HG02852 (cell line): ENCODE data around the gene C2CD3.
"Not testable (repeated sequence)": the region's sequence is repeated elsewhere in the genome, so short reads cannot be mapped to it uniquely, and the experiment has no call there.

Experiments
- ATAC-seq: cut with Tn5 transposase; IDR thresholded peaks from one replicate; pipeline ENCODE4 v1.9.1; 2021; ENCODE audit warnings: mild to moderate bottlenecking, moderate library complexity; ENCODE audit not compliant: unreplicated experiment

Gene C2CD3

DNA sequence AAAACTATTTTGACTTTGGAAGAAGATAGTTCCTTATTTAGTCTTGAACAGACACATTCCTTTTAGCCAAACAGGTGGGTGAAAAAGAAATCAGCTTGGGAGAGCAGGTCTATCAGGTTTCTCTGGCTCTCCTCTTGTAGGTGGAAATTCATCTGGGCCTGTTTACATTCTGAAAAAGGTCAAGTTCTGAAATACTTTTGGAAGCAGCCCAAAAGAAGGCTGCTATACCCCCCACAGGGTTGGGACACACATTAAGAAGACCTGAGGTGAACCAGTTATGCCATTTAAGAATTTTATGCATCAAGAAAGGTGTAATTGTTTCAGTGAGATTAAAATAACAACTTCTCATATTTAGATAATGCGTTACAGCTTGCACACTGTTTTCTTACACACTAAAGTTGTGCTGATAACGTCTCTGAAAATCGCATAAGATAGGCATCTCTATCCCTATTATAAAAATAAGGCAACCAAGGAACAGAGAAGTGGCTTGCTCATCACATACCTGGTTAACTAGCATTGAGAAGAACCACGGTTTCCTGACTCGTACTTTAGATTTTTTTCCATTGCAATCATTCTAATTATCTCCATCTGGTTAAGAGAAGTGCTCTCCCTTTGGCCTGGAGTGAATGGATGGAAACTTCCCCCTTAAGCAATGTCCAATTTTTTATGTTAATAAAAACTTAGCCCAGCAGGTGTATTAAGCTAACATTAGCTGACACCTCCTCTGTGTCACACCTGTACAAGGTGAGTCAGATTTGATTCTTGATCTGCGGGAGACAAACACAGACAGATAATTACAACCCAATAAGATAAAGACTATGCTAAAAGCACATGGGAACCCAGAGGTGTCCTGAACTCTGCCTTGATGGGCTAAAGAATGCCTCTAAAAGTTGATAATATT is 101.4 kb downstream of the C2CD3 start:
- no peak for ATAC-seq

DNA sequence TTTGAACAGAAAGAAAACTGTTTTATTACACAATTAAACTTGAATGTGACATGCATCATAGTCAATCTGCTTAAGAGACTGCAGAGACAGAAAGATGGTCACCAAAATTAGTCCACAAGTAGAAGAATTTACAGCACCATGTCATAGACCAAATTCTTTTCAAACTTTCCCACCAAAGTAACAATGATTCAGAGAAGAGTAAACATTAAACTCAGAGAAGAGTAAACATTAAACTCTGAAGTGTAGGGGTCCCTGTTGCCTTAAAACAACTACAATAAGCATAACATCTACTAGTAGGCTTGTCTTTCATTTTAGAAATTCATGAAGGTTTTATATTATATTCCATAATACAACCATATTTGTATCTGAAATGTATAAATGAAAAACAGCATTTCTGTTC is 104.1 kb downstream of the C2CD3 start:
- ATAC-seq, result not testable (repeated sequence)

DNA sequence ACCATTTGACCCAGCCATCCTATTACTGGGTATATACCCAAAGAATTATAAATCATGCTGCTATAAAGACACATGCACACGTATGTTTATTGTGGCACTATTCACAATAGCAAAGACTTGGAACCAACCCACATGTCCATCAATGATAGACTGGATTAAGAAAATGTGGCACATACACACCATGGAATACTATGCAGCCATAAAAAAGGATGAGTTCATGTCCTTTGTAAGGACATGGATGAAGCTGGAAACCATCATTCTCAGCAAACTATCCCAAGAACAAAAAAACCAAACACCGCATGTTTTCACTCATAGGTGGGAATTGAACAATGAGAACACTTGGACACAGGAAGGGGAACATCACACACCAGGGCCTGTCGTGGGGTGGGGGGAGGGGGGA is 105.3 kb downstream of the C2CD3 start:
- not testable (repeated sequence) for ATAC-seq

DNA sequence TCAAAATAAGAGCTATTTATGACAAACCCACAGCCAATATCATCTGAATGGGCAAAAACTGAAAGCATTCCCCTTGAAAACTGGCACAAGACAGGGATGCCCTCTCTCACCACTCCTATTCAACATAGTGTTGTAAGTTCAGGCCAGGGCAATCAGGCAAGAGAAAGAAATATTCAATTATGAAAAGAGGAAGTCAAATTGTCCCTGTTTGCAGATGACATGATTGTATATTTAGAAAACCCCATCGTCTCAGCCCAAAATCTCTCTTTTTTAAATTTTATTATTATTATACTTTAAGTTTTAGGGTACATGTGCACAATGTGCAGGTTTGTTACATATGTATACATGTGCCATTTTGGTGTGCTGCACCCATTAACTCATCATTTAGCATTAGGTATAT is 107.2 kb downstream of the C2CD3 start:
- ATAC-seq, result not testable (repeated sequence)

DNA sequence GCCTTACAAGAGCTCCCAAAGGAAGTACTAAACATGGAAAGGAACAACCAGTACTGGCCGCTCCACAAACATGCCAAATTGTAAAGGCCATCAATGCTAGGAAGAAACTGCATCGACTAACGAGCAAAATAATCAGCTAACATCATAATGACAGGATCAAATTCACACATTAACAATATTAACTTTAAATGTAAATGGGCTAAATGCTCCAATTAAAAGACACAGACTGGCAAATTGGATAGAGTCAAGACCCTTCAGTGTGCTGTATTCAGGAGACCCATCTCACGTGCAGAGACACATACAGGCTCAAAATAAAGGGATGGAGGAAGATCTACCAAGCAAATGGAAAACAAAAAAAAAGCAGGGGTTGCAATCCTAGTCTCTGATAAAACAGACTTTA is 109.2 kb downstream of the C2CD3 start:
- ATAC-seq, result not testable (repeated sequence)

DNA sequence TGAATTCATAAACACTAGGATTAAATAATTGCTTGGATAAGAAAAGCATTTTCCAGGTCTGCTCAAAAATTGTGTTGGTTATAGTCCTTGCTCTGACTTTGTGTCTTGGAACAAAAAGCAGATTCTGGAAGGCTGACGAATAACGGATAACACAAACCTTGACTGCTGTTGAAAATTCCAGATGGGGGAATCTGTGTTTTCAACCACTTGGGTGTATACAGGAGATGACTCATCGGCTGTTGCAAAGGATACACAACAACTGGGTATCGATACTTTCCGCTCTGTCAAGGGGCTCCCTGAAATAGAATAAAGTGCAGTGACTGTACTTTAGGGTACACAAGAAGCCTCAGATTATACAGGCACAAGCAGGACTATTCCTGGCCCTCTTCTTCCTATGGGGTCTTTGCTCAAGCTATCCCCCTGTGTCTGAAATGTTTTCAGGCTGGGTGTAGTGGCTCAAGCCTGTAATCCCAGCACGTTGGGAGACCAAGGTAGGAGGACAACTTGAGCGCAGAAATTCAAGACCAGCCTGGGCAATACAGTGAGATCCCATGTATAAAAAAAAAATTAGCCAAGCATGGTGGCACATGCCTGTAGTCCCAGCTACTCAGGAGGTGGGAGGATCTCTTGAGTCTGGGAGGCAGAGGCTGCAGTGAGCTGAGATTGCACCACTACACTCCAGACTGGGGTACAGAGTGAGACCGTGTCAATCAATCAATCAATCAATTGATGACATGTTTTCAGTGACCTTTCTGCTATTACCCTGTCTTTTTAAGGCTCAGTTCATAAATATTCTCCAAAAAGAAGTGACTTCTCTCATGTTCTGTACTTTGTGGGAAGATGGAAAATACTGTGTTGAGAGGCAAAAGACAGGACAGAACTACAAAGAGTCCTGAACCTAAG is 113.3 kb downstream of the C2CD3 start:
- ATAC-seq, result no peak

DNA sequence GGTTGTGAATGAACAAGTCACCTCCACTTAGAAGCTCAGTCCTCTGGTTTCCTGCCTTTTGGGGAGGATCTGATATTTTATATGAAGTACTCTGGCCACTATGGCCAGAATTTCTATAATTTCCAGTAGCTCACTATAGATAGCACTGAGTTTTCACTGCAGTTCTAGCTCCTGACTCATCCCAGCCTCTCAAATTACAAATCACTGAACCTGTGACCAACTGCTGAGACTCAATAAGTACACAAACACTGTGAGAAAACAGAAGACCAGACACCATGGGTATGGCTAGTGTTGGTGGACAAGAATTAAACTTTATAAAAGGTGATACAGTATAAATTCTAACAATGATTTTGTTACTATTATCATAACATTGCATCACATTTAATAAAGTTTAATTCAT is 114.9 kb downstream of the C2CD3 start:
- no peak for ATAC-seq

DNA sequence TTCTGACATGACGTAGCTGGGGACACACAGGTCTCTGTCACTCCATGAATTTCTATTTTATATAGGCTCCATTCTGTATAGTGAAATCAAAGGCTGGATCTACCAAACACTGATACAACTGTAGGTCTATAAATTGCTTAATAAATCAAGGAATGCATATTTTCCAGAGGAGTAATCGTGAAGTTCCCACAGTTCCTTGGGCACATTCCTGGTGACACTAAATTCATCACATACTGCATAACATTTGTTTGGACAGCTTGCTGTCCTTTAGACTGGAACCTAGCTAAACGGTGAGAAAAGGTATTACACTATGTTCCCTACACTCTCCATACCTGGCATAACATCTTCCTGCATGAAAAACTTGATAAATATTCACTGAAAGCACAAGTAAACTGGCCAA is 120.3 kb downstream of the C2CD3 start:
- no peak for ATAC-seq

DNA sequence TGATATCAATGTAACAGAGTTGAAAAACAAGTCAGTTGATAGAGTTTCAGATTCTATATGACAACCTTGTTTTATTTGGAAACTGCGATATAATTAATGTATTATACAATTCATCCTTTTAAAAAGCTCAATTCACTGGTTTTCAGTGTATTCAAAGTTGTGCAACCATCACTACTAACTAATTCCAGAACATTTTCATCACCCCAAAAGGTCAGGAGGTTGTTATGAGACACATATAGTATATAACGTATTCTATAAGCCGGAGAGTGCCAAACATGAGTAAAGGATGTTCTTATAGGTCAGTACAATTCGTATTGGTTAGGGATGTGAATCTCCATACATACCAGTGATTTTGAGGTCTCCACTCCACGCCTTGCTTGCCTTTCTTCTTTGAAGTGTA is 121.8 kb downstream of the C2CD3 start:
- ATAC-seq, result no peak

DNA sequence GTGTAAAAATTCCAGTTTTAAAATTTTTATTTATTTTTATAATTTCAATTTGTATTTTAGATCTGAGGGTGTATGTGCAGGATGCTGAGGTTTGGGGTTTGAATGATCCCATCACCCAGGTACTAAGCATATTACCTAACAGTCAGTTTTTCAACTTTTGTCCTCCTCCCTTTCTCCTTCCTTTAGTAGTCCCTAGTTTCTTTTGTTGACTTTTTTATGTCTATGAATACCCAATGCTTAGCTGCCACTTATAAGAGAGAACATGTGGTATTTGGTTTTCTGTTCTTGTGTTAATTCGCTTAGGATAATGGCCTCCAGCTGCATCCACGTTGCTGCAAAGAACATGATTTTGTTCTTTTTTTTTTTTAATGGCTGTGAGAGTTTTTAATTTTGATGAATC is 126.3 kb downstream of the C2CD3 start:
- ATAC-seq, result no peak

DNA sequence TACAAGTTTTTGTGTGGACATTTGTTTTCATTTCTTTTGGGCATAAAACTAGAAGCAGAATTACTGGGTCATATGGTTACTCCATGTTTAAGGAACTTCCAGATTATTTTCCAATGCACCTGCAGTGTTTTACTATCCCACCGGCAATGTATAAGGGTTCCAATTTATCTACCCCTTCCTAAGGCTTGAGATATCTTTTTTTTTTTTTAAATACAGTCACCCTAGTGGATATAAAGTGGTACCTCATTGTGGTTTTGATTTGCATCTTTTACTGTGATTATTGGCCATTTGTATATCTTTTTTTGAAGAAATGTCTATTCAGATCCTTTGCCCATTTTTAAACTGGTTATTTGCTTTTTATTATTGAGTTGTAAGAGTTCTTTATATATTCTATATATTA is 127.4 kb downstream of the C2CD3 start:
- ATAC-seq, result no peak

DNA sequence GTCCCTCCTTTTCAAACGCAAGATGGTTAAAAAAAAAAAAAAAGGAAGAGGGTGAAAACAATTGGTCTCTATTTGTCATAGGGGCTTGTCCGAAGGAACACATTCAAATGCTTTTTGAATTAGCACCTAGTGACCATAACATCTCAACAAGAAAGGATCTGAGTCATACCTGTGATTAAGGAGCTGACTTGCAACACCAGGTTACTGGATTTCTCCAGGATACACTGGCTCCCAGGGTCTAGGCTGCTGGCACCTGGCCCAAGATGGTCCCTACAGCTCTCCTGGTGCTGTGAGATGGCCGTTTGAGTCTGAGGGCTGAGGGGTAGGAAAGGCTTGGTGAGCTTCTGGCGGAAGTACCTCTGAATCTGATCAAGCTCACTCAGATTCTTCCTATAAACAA is 133.5 kb downstream of the C2CD3 start:
- no peak for ATAC-seq

DNA sequence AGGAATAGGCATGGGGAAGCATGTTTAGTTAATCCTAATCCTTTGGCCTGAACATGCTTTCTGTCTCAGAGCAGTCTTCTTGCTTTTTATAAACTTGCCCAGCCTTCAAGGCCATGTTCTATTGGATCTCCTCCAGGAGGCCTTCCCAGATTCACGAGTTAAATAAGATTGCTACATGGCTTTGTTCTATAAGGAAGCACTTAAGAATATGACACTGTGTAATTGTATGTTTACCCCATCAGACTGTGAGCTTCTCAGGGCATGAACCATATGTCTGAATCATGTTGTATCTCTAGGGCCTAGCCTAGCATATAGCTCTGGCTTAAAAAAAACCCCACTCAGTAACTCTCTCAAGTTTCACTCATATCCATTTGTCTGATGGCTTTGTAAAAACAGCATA is 135.5 kb downstream of the C2CD3 start:
- ATAC-seq, result no peak

DNA sequence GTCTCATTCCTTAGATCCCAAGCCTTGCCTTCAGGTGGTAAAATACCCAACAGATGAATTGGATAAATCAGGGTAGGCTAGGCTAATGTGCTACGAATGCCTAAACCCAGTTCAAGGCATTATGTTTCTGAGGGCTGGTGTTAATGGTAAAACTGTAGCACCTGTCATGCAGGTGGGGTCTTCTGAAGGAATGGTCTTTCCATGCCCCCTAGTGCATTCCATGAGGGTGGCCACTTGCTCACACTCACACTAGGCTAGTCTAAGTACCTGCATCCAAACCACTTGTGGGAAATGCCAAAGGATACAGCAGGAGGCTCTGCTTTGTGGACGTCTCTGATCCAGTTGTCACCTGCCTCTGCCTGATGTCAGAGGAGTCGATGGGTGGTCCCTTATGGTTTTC is 137.8 kb downstream of the C2CD3 start:
- no peak for ATAC-seq

DNA sequence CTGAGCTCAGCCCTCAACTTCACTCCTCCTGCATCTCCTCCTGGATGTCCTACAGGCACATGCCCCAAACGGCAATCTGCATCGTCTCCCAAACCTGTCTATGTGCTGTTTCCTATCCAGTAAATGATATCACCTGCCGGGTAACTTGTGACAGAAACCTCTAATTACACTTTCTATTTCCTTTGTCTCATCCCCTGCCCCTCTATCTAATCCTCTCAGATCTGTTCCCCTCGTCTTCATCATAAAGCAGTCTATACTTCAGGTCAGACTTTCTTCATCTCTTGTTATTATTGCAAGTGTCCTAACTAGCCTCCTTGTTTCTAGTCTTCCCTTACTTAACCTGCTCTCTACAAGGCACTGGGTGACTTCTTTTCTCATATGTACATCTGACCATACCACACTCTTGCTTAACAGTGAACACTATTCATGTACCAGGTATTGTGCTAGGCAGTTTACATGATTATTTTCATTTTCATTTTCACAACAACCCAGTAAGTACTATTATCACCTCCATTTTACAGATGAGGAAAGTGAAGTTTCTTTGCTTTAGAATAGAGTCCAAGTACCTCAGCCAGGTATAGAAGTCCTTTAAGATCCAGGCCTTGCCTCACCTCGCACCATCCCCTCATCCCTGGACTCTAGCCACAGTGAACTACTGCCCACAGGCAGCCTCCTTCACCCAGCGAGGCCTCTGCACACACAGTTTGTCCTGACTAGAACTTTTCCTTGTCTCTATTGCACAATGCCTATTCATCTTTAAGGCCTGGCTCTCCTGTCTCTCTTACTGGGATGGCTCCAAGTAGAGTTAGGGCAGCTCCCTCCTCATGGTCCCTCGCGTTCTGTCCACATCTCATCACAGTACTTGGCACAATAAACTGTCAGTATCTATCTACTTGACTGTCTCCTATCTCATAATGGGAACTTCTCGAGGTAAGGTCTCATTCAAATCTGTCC is 139.8 kb downstream of the C2CD3 start:
- no peak for ATAC-seq

DNA sequence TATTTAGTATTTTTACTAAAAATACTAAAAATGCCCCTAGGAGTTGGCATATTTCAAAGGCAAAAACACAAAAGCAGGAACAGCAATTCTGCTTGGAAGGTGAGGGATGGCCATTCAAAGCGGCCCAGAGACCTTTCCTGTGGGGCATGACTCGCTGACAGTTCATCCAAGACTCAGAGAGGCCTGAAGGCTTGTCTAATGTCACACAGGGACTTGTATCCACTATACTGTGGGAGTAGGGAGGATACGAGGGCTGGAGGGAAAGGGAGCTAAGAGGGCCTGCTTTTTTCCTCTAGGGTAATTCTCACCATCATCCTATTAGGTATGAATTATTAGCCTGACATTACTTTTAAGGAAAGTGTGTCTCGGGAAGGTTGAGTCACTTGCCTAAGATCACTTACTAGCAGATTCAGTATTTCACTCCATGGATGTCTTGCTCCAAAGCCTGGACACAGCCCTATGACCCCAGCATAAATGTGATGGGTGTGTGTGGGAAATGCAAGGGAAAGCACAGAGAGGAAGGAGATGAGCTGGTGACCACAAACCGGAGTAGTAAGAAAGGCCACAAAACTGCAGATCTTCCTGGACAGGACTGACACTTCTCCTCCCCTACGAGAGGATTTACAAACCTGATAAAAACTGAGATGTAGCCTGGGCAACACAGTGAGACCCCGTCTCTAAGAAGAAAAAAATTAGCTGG is 145.2 kb downstream of the C2CD3 start:
- ATAC-seq, result no peak

DNA sequence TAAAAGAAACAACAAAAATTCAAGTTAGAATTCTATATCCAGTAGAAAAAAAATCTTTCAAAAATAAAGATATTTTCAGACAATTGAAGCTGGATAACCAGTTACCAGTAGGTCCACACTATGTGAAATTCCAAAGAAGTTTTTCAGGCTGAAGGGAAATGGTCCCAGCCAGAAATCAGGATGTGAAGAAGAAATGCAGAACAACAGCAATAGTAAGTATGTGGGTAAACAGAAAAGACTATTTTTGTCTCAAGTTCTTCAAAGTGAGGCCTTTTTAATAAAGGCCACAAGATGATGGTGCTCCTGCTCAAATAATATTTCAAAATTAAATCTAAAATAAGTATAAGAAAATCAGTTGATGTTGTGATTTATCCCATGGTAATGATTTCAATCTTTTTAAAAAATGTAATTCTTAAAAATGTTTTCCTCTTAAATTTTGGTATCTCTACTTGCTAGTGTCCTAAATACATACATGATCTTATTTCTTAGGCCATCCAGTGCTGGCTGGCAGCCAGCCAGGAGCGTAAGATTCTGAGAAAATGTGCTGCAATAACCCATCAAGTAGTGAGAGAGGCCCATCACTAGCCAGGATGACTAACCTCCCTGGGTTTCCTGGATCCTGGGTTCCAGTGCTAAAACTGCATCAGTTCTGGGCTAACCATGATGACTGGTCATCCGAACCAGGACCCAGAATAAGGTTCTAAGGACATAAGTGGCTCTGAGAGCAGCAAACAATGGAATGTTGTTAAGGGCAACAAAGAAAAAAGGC is 146.4 kb downstream of the C2CD3 start:
- no peak for ATAC-seq

DNA sequence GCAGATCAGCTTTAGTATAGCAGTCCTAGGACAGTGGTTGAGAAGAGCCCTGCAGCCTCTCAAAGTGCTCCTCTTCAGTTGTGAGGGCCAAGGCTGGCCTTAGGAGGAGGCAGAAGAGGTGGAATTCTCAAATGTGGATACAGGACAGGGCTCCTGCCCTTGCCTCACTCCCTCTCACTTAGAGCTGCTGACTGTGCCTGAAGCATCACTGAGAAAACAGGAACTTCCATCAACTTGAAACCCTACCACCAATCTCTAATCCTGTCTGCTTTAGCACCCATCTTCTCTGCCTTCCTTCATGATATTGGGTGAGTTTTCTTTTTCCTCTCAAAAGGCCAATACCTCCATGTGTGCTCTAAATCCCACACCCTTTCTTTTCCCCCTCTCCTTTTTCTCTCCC is 147.5 kb downstream of the C2CD3 start:
- ATAC-seq, result no peak

DNA sequence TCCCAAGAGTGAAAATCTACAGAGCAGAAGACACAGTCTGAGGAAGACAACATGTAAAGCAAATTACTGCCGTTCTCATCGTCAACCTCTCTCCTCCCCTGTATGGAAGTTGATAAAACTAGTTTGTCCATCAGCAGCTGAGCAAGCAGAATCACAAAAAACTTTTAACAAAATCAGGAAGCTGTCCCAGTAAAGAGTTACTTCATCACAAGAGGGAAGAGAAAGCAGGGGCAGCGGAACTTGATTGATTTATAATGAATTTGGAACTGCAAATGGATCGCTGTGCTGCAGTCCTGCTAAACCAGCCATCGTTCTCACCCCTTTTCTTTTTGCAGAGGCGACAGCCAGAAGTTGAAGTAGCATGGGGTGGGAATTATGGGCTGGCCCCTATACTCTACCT is 148.3 kb downstream of the C2CD3 start:
- no peak for ATAC-seq
